A549 (cell line): ENCODE results near the gene TUNAR. TPM values are rescaled to one million over a fixed set of nuclear protein-coding genes. Genes with fewer than 3 reads are reported as not detected.

ENCODE experiments used
- ATAC-seq, 2 experiments: fragments of 200-7000 bp in 1 of 2; fragments of >200 bp in 1 of 2; cut with Nextera tagmentation in 1 of 2; cut with Tn5 transposase in 1 of 2; 3 replicates each; pipeline versions ENCODE4 v1.8.0 to v1.9.1; 2018 to 2020; ENCODE audit warnings: mild to moderate bottlenecking in 1 of 2, moderate library complexity in 1 of 2
- CTCF ChIA-PET: fragments of 300-600 bp; sonication (Branson Sonifier 250); formaldehyde crosslinking; extraction: SDS; loops from one replicate; lab custom pipeline; 2021; ENCODE audit warnings: antibody characterized with exemption, inconsistent platforms; lab: Yijun Ruan, JAX
- POLR2A ChIA-PET: fragments of 350-600 bp; formaldehyde crosslinking; extraction: SDS; loops from one replicate; lab custom pipeline; 2021; ENCODE audit warnings: antibody characterized with exemption, inconsistent platforms; lab: Yijun Ruan, JAX
- DNase-seq, 2 experiments: peaks; one replicate each; pipeline versions ENCODE4 v3.0.0 to v3.0.0-alpha.2; 2011 to 2016; ENCODE audit warnings: low read depth in 1 of 2, low spot score in 1 of 2
- FAIRE-seq: peaks from 2 replicates; lab custom pipeline; 2011; peaks lifted over from hg19 to GRCh38; lab: Jason Lieb, UNC
- H3K27ac ChIP-seq, 2 experiments: fragments of >200 bp; sonication (Bioruptor Twin); formaldehyde crosslinking; 3 replicates each; pipeline ENCODE4 v1.5.1; 2016 to 2017
- H3K4me1 ChIP-seq: fragments of >200 bp; sonication (Bioruptor Twin); formaldehyde crosslinking; 3 replicates; pipeline ENCODE4 v1.6.1; 2016
- H3K4me2 ChIP-seq: fragments of >200 bp; sonication (Bioruptor Twin); formaldehyde crosslinking; 3 replicates; pipeline ENCODE4 v1.6.1; 2016
- H3K4me3 ChIP-seq: fragments of >200 bp; sonication (Bioruptor Twin); formaldehyde crosslinking; 3 replicates; pipeline ENCODE4 v1.5.1; 2016
- H3K9me3 ChIP-seq: fragments of >200 bp; sonication (Bioruptor Twin); formaldehyde crosslinking; 3 replicates; pipeline ENCODE4 v1.6.1; 2016
- CBX2 ChIP-seq: fragments of 200-600 bp; sonication (generic); IDR thresholded peaks from 2 replicates; pipeline ENCODE4 v1.6.1; 2016; ENCODE audit warnings: low read depth, mild to moderate bottlenecking, borderline replicate concordance
- CEBPB ChIP-seq, 2 experiments: fragments of >200 bp in 1 of 2; sonication (Bioruptor Twin) in 1 of 2; formaldehyde crosslinking in 1 of 2; IDR thresholded peaks; 2 replicates each; pipeline ENCODE4 v1.6.1; 2012 to 2016
- CHD2 ChIP-seq: fragments of 150-350 bp; IDR thresholded peaks from 2 replicates; pipeline ENCODE4 v1.6.1; 2014; ENCODE audit warnings: low read length; ENCODE audit not compliant: partially characterized antibody
- CHD4 ChIP-seq: fragments of 200-600 bp; sonication (generic); IDR thresholded peaks from 2 replicates; pipeline ENCODE4 v1.6.1; 2016; ENCODE audit warnings: antibody characterized with exemption, mild to moderate bottlenecking, borderline replicate concordance
- E2F6 ChIP-seq: IDR thresholded peaks from 2 replicates; pipeline ENCODE4 v1.6.1; 2012; ENCODE audit warnings: low read depth, borderline replicate concordance
- EHF ChIP-seq: fragments of 250-450 bp; sonication (Bioruptor Pico); IDR thresholded peaks from 2 replicates; pipeline ENCODE4 v1.5.0; 2020; ENCODE audit warnings: mild to moderate bottlenecking
- EHMT2 ChIP-seq: fragments of 200-600 bp; sonication (generic); IDR thresholded peaks from 2 replicates; pipeline ENCODE4 v1.6.1; 2016; ENCODE audit warnings: antibody characterized with exemption, low read depth, mild to moderate bottlenecking, moderate library complexity
- ELK1 ChIP-seq: fragments of 150-350 bp; IDR thresholded peaks from 2 replicates; pipeline ENCODE4 v1.6.1; 2014; ENCODE audit warnings: low read depth, mild to moderate bottlenecking, low read length
- EP300 ChIP-seq, 2 experiments: fragments of >200 bp; sonication (Bioruptor Twin); formaldehyde crosslinking; IDR thresholded peaks; 2 replicates in 1 of 2; 3 replicates in 1 of 2; pipeline ENCODE4 v1.6.1; 2016 to 2017
- FOSL2 ChIP-seq, 2 experiments: fragments of 450-650 bp in 1 of 2; fragments of >200 bp in 1 of 2; sonication (Bioruptor Twin) in 1 of 2; formaldehyde crosslinking; IDR thresholded peaks; 2 replicates each; pipeline versions ENCODE4 v1.5.0 to v1.6.1; 2016 to 2020; ENCODE audit warnings: mild to moderate bottlenecking in 1 of 2, moderate library complexity in 1 of 2
- FOXS1 ChIP-seq: fragments of 250-450 bp; sonication (Bioruptor Pico); IDR thresholded peaks from 2 replicates; pipeline ENCODE4 v1.5.0; 2020; ENCODE audit warnings: mild to moderate bottlenecking, moderate library complexity
- GATA3 ChIP-seq: IDR thresholded peaks from 2 replicates; pipeline ENCODE4 v1.6.1; 2012; ENCODE audit warnings: borderline replicate concordance
- JUNB ChIP-seq: fragments of >200 bp; sonication (Bioruptor Twin); formaldehyde crosslinking; IDR thresholded peaks from 2 replicates; pipeline ENCODE4 v1.6.1; 2016
- MAZ ChIP-seq: fragments of 150-350 bp; IDR thresholded peaks from 2 replicates; pipeline ENCODE4 v1.6.1; 2014; ENCODE audit warnings: antibody characterized with exemption, low read depth, low read length, borderline replicate concordance
- MYC ChIP-seq: IDR thresholded peaks from 2 replicates; pipeline ENCODE4 v1.6.1; 2012; ENCODE audit warnings: mild to moderate bottlenecking, inconsistent platforms, low read length, improper control_type of control experiment, borderline replicate concordance
- NPAS2 ChIP-seq: fragments of 250-450 bp; sonication (Bioruptor Pico); IDR thresholded peaks from 2 replicates; pipeline ENCODE4 v1.8.0; 2022; ENCODE audit warnings: mild to moderate bottlenecking, moderate library complexity, borderline replicate concordance
- NR3C1 ChIP-seq: fragments of >200 bp; sonication (Bioruptor Twin); formaldehyde crosslinking; IDR thresholded peaks from 3 replicates; pipeline ENCODE4 v1.6.1; 2017
- PBX3 ChIP-seq: IDR thresholded peaks from 2 replicates; pipeline ENCODE4 v1.6.1; 2012
- PHF8 ChIP-seq: fragments of 200-600 bp; sonication (generic); IDR thresholded peaks from 2 replicates; pipeline ENCODE4 v1.6.1; 2016; ENCODE audit warnings: low read depth, mild to moderate bottlenecking, antibody characterized with exemption, moderate library complexity, borderline replicate concordance
- POLR2AphosphoS2 ChIP-seq: conservative IDR thresholded peaks from 2 replicates; pipeline ENCODE4 v1.6.1; 2012; ENCODE audit warnings: low read length, improper control_type of control experiment, inconsistent platforms
- RCOR1 ChIP-seq: fragments of 150-350 bp; IDR thresholded peaks from 2 replicates; pipeline ENCODE4 v1.6.1; 2014; ENCODE audit warnings: antibody characterized with exemption, low read length, low read depth
- REST ChIP-seq: fragments of 200-600 bp; sonication (generic); IDR thresholded peaks from 2 replicates; pipeline ENCODE4 v1.6.1; 2016; ENCODE audit warnings: antibody characterized with exemption, mild to moderate bottlenecking, moderate library complexity
- RNF2 ChIP-seq: fragments of 200-600 bp; sonication (generic); IDR thresholded peaks from 2 replicates; pipeline ENCODE4 v1.6.1; 2016; ENCODE audit warnings: low read depth, mild to moderate bottlenecking, antibody characterized with exemption, moderate library complexity, borderline replicate concordance
- SREBF2 ChIP-seq: fragments of 450-650 bp; IDR thresholded peaks from 2 replicates; pipeline ENCODE4 v1.6.1; 2014; ENCODE audit warnings: mild to moderate bottlenecking, moderate library complexity
- TP53 ChIP-seq: fragments of 250-450 bp; sonication (Bioruptor Pico); IDR thresholded peaks from 2 replicates; pipeline ENCODE4 v1.5.0; 2021; ENCODE audit warnings: mild to moderate bottlenecking, moderate library complexity
- USF2 ChIP-seq: fragments of 450-650 bp; IDR thresholded peaks from 2 replicates; pipeline ENCODE4 v1.6.1; 2014; ENCODE audit warnings: antibody characterized with exemption
- ZNF302 ChIP-seq: fragments of 250-450 bp; sonication (Bioruptor Pico); IDR thresholded peaks from 2 replicates; pipeline ENCODE4 v1.9.0; 2021; ENCODE audit warnings: inconsistent platforms, mild to moderate bottlenecking, moderate library complexity
- WGBS: methylation state at CpG from one replicate; pipeline ENCODE4 v1.1.6; 2017; ENCODE audit errors: missing lambda C conversion rate; 5-methylcytosine and 5-hydroxymethylcytosine counted together
- polyA plus RNA-seq, 4 experiments: library from polyadenylated mRNA; depleted of rRNA in 3 of 4; stranded (reverse); fragments of >200 nt; fragmentation: RNase III in 1 of 4; extraction: RNeasy Plus Mini Kit Qiagen cat#74134 plus additional on column Dnase treatment in 1 of 4; gene quantifications; 2 replicates in 3 of 4; 3 replicates in 1 of 4; pipeline ENCODE4 v1.2.3, GENCODE V29; 2011 to 2017

The TUNAR gene
- polyA plus RNA-seq, 2 of the 4 experiments (the other 2 are of a cell fraction) = not detected

GRCh38 chr14:95910628-95911027, 34.0 kb downstream of the TUNAR start:
- Histone ChIP-seq H3K4me1 (no peaks in the 10 kb centered on the region), H3K9me3 (no peaks in the 10 kb centered on the region), H3K4me3 (no peak overlapping the region), H3K27ac (no peak overlapping the region), H3K4me2 (no peak overlapping the region)
- ATAC-seq (no peak), FAIRE-seq (no peak), DNase-seq (no peak)
- ChIA-PET CTCF (no interaction called here), POLR2A (no interaction called here)
- TF ChIP-seq NPAS2 (CRISPR knock-in tag) (no peak), PBX3 (no peak), GATA3 (no peak), RNF2 (no peak), CBX2 (no peak), MAZ (no peak), CHD2 (no peak), PHF8 (no peak), POLR2AphosphoS2 (no peak), REST (no peak), EHMT2 (no peak), JUNB (no peak), SREBF2 (no peak), ELK1 (no peak), ZNF302 (CRISPR knock-in tag) (no peak), CEBPB (IDR thresholded peaks at IDR 0.05) (no peak), MYC (no peak), FOSL2 (IDR thresholded peaks at IDR 0.05) (no peak), FOSL2 (CRISPR knock-in tag; IDR thresholded peaks at IDR 0.05) (no peak), NR3C1 (no peak), E2F6 (no peak)
- 8% methylated on average over 4 of the region's 4 CpGs for WGBS

GRCh38 chr14:95911456-95911855, 34.8 kb downstream of the TUNAR start:
- Histone ChIP-seq H3K4me3 (no peak overlapping the region), H3K27ac (no peak overlapping the region), H3K4me1 (no peaks in the 10 kb centered on the region), H3K9me3 (no peaks in the 10 kb centered on the region), H3K4me2 (no peak overlapping the region)
- DNase-seq (no peak), FAIRE-seq (no peak), ATAC-seq (no peak)
- CTCF ChIA-PET = no interaction called here
- POLR2A ChIA-PET = no interaction called here
- TF ChIP-seq RNF2 (no peak), EHF (CRISPR knock-in tag) (no peak), FOXS1 (CRISPR knock-in tag) (no peak), TP53 (CRISPR knock-in tag) (no peak), CHD4 (no peak), CHD2 (no peak), EP300 (IDR thresholded peaks at IDR 0.05) (no peak), PHF8 (no peak), RCOR1 (no peak), USF2 (no peak)
- 62% methylated on average over 7 of the region's 7 CpGs for WGBS
